NCI-H82 treated with DMSO at 0.1 percent for 48 hours (cell line): Measurements from ENCODE around the gene MAML3.

Source experiments
- DNase-seq: peaks from one replicate; lab custom pipeline; 2025; ENCODE audit not compliant: unreplicated experiment; lab: John Stamatoyannopoulos, UW

Gene MAML3

DNA sequence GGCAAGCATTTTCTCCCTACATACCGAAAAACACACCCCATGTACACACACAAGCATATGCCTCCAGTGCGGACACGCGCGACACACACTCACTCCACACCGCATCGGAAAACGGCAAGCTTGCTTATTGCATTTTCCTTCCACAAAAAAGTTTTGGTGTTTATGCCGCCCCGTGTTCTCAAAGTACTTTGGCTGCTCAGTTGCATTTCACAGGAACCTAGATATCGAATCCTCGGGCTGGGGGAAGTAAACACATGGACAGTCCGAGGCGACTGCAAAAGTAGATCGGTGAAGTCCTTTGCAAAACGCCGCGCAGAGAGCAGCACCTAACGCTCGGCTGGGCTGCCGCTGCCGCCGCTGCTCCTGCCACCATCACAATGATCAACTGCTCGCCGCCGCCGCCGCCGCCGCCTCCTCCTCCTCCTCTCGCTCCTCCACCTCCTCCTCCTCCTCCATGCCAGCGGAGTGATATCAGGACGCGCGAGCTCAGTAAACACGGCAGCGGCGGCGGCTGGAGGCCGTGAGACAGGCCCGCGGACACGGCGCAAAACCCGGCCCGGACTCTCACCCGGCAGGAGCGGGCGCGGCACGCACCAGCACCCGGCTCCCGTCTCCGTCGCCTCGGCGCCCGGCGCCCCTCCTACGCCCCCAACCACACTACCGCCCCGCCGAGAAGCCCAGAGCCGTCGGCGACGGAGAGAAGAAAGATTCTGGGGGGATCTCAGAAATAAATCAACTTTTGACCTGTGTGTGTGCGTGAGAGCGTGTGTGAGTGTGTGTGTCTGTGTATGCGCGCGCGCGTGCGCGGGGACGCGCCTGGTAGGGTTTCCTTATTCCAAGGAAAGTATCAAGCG, at the start of gene MAML3:
MAML3 (minus strand) TSS at position 467 of the 854 bp plus-strand sequence. CDS start 857 bp downstream, outside the sequence.
- peak; percentile 71 for DNase-seq

DNA sequence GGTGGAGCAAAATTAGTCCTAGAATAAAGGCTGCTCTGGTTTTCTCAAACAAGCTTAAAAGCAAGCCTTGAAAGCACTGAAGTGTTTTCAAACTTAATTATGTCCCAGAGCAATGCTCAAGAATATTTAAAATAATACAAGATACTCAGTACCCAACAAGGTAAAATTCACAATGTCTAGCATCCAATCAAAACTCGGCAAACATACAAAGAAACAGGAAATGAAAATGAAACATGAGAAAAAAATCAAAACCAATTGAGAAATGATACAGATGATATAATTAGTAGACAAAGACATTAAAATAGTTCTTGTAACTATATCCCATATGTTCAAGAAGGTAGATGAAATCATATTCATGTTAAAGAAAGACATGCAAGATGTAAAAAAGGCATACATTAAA, 45.0 kb upstream of the MAML3 start:
- DNase-seq = no peak

DNA sequence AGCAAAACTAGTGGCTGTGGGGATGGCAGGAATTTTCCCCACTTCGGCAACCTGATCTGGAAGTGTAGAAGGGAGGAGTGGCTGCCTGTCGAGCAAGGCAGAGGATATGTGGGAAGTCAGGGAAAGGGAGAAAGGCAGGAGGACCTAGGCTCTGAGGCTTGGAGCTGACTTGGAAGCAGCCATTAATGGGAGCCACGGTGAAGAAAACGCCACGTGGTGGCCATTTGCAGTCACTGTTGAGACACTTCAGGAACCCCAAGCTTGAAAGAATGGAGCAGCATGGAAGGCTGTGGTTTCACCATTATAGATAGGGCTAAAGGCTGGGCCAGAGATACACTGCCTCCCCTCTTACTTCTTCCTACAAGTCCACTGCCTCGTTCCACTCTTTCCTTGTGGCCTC, 41.8 kb upstream of the MAML3 start:
- no peak for DNase-seq

DNA sequence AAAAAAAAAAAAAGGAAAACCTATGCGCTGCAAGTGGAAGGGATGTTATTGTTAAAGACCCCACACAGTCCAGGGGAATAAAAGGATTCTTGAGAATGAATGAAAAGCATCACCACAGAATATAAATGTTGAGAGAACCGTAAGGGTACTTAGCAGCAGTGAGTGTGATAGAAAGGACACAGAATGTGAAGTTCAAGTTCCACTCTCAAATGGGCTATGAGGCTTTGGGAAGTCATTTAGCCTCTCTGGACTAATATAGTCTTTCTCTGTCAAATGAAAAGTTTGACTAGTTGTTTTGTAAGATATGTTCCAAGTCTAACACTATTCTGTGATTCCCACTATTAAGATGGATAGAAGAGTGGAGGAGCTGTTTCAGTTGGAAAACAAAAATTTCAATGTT, 35.8 kb upstream of the MAML3 start:
- DNase-seq = no peak

DNA sequence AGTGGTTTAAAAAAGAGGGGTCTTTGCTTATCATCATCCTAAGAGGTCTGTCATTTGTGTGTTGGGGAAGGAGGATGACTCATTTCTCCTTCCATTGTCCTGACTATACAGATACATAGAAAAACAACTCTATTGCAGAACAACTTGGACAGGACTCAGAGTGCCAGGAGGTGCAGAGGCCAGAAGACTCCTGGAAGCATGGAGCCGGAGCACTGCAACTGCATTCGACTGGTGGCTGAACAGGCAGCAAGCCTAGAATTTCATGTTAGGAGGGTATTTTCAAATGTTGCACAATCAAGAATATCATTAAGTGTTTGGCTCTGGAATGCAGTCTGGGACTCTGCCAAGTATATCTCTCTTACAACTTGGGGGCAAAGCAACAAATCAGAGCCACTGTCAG, 35.0 kb upstream of the MAML3 start:
- no peak for DNase-seq

DNA sequence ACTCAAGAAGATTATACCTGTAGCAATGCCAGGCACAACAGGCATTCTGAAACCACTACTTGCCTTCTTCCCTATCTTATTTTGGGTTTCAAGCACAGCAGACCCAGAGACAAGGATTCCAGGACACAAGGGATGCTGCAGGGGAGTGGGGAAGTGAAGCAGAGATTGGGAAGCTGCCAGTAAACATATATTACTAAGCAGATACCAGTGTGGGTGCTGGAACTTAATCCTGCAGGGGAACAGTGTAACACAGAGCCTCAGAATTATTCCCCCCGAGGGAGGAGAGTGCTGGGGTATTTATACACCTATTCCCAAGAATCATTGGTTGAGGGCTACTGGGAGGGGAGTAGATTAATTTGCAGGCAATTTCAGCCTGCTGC, 33.3 kb upstream of the MAML3 start:
- no peak for DNase-seq

DNA sequence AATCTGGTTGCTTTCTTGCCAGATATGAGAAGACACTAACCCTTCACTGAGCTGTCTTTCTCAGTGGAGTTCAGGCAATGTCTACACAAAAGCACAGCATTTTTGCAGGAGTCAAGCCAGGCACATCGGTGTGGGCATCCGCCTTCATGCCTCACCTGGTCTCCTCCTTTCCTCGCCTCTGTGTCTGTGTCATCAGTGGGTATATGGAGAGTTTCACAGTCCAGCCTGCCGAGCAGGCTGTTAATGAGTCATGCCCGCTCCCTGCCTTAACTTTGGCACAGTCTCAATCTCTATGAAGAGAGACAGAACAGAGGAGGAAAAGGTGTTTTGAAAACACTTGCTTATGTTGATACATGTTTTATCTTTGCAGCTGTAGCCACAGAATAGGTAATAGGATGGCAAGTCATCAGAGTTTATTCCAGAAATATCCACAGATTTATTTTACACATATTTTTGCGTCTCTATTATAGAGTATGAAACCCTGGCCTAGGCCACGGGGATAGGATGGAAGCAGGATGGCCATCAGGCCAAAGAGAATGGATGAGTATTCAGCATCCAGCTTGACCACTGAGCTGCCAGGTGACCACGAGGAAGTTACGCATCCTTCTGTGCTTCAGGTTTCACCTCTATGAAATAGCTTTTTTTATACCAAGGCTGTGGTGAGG, 32.8 kb upstream of the MAML3 start:
- no peak for DNase-seq

DNA sequence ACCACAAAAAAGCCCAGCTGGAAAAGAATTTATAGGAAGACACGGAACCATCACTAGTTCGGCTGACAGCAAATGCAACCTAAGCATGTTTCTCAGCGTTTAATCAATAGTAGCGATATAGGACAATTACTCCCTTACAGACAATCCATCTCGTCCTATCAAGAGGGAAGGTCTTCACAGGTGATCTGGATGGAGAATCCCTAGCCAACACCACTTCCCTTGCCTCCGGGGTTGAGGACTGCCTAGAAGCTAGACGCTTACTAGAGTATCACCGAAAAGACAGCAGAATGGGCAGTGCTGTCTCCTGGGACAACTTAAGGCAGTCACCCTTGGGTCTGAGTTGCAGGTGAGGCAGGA, 32.1 kb upstream of the MAML3 start:
- DNase-seq = no peak

DNA sequence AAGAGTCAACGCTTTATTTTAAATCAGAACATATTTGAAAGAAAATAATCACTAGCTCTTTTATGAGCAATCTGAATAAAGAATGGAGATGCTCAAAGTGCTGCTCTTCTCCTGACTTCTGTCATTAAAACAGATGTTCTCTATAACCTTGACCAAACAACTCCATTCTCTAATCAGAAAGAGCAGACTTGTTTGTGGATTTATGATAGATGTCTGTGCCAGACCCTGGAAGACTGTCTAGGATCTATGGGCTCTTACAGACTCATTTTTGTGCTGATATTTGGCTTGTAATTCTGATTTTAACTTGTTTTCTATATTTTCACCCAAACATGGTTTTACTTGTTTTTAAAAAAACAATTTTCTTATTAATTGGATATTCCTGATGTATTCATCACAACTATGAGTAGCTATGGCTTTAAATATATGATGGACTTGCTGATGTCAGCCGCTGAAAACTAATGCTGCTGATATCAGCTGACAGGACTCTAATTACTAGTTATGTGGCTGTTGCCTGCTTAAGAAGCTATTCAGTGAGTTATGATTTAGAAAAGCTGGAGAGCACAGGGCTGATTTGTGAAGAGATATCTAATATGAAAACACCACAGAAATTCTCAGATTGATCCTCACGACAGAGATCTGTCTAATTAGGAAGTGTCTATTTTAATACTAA, 31.6 kb upstream of the MAML3 start:
- DNase-seq = no peak

DNA sequence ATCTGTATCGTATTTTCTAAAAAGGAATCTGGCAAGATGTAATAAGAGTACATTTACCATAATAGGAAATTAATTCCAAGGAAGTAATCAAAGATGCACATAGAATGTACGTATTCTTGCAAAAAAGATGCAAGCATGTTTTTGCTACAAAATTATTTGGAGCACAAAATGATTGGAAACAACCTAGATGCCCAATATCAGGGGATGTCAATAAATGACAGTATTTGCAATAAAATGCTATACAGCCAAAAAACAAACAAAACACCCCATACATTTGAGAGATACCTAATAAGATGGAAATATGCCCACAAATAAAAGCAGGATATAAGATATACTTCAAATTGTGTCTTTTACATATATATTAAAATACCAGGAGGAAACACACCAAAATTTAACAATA, 29.3 kb upstream of the MAML3 start:
- DNase-seq = no peak

DNA sequence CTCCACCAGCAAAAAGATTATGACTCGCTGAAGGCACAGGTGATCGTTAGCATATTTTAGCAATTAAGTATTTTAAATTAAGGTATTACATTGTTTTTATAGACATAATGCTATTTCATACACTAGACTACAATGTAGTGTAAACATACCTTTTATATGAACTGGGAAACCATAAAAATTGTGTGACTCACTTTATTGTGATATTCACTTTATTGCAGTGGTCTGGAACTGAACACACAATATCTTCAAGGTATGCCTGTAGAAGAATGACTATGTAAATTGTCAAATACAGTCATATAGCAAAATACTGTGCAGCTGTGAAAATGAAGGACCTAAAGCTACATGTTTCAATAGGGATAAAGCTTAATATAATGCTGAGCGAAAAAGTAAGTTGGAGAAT, 26.6 kb upstream of the MAML3 start:
- no peak for DNase-seq

DNA sequence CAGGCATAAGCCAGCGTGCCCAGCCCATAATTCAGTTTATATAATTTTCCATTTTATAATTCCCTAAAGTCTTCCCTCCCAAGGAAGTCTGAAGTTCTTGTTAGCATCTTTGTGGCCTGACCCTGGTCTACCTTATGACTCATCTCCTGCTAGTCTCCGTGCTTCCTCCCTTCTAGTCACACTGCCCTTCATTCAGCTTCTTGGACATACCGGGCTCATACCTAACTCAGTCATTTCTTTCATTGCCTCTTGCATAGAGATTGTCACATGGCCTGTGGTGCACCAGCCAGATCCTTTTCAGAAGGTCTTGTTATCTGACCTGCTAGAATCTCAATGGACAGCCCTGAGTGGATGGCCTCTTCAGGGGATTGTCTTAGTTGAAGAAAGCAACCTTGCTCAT, 22.8 kb upstream of the MAML3 start:
- no peak for DNase-seq

DNA sequence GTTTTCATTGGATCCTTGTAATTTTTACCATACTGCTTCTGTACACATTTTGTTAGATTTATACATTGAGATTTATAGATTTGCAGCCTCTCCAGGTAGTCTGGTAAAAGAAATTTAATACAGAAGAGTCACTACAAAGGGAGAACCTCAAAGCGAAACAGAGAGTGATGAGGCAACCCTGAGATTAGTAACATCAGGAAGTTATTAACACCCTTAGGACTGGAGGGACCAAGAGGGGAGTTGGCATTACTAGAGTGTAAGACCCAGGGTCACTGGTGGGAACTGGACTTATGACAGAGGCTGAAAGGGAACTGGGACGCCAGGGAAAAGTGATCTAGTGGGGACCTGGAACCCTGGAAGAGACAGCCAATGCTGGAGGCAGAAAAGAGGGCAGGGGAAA, 20.6 kb upstream of the MAML3 start:
- DNase-seq = no peak

DNA sequence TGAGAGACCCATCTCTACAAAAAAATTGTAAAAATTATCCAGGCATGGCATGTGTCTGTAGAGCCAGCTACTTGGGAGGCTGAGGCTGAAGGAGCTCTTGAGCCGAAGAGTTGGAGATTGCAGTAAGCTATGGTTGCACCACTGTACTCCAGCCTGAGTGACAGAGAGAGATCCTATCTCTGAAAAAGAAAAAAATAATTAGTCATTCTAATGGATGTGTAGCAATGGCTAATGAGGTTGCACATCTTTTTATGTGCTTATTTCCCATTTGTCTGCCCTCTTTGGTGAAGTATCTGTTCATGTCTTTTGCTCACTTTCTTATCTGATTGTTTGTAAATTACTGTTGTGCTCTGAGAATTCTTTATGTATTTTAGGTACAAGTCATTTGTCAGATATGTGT, 19.0 kb upstream of the MAML3 start:
- no peak for DNase-seq

DNA sequence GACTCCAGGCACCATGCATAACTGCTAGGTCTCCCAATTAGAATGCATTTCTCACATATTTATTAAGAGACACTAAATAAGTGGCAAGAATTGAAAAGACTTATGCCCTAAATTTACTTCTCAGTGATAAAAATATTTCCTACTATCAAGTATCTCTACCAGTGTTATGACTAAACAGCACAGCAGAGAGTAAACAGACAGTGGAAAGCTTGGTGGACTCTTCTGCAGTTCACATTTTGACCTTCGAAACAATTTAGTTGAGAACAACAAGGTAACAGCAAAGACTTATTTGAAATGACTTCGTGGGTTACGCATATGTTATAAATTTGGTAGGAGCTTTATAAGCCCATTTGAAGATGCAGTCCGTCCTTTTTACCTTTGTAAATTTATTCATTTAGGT, 16.3 kb upstream of the MAML3 start:
- no peak for DNase-seq

DNA sequence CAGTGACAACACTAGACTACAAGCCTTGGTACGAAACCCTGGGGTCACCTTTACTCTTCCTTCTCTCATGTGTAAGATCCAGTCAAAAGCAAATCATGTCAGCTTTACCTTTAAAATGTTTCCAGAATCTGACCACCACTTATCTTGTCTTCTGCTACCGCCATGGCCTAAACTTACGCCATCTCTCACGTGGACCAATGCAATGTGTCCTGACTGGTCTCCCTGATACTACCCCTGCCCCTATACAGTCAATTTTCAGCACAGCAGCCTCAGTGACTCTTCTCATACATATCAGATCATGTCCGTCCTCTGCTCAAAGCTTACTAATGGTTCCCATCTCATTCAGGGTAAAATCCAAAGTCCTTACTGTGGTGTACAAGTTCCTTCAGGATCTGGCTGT, 15.0 kb upstream of the MAML3 start:
- DNase-seq = no peak

DNA sequence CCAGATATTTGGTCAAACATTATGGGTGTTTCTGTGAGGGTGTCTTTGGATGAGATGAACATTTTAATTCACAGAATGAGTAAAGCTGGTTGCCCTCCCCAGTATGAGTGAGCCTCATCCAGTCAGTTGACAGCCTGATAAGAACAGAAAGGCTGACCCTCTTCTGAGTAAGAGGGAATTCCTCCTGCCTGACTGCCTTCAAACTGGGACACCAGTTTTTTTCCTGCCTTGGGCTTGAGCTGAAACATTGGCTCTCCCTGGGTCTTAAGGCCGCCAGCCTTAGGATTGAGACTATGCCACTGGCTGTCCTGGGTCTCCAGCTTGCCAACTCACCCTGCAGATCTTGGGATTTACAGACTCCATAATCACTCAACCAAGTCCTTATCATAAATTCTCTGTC, 14.5 kb upstream of the MAML3 start:
- DNase-seq = no peak

DNA sequence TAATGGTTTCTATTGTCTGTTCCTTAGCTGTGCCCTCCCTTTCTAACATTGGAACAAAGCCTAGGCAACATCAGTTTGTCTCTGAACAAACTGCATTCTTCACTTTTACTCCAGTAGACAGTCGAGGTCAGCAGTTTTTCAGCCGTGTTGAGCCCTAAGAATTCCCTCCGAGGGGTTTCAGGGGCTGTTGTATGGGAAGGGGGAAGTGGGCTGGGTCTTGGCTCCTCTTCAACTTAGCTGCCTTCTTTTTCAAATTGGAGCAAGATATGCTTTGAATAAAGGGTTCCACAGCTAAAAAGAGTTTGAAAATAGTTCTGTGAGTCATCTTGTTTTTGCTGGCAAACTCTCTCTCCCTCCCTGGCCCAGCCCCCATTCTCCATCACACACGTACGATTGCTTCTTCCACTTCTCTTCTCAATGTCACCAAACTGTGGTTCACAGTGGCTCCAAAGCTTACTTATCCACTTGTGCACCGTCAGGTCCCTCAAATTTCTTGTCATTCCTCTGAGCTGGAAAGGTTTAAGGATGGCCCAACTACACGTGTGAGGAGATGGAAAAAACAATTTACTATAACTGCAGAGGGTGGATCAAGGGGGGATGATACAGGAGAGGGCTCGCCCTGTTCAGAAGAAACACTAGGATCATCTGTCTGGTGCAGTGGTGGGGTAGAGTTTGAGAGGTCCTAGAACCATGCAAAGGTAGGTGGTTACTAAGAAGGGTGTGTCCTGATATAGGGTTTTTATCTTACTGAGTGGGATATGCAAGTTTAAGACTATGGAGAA, 9.2 kb upstream of the MAML3 start:
- DNase-seq = no peak

DNA sequence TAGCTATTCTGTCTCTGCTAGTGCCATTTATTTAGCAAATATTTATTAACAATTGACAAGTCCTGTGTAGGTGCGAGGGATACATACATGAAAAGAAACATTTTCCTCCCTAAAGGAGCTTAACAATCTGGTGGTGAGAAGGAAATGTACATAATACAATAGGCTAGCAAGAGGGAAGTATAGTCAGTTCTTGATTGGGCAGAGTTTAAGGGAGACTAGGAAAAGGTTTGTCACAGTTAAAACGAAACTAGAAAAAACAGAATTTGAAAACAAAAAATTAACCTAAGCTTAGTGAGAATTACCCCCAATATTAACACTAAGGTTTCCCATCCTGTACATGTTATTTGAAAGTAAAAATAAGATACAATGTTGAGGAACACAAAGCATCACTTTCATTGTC, 8.6 kb upstream of the MAML3 start:
- DNase-seq = no peak

DNA sequence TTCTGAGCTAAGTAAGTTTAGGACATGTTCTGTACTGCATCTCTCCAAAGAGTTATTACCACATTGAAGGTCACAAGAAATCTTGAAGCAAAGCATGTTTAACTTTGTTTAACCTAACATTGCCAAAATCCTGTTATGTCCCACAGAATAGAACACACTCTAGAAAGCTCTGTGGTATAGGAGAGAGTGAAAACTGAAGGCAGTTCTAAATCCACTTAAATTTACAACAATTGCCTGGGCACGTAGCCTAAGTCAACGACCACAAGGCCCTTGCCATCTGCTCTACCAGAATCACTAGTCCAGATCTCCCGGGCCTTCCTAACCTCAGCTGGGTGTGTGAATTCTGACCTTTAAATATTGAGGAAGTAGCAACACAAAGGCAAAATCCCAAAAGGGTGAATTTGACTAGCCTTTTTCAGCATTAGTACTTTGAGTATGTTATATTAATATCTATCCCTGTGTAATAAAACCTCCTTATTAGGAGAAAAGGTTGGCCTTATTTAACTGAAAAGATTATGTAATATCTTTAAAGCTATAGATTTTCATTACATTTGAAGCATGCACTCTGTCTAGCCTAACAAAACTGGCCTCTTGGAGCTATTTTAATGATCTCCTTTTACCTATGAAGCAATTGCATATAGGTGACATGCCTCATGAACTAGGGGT, 4.5 kb upstream of the MAML3 start:
- DNase-seq = peak; percentile 85

DNA sequence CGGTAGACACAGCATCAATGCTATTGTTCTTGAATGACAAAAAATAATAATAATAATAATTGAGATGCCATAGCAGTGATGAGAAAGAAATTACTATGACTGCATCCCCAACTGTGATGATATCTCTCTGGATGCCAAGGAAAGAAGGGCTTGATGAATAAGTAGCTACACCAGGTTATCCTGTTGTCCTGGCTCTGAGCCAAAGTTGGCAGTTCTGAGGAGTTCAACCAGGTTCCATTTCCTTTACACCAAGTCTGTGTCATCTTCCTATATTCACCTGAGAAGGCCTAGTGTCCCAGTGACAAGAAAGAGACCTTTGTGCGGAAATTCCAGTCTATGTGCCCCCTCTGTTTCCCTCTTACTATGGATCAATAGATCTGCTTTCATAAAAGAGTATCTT, 3.4 kb upstream of the MAML3 start:
- DNase-seq = no peak
